ENCODE measurements around the gene PLCG1. TPM values are rescaled to one million over a fixed set of nuclear protein-coding genes. Genes with fewer than 3 reads are reported as not detected.

PLCG1 gene
- total RNA-seq, 1 experiment from 2014 or later: 45.6 TPM

DNA sequence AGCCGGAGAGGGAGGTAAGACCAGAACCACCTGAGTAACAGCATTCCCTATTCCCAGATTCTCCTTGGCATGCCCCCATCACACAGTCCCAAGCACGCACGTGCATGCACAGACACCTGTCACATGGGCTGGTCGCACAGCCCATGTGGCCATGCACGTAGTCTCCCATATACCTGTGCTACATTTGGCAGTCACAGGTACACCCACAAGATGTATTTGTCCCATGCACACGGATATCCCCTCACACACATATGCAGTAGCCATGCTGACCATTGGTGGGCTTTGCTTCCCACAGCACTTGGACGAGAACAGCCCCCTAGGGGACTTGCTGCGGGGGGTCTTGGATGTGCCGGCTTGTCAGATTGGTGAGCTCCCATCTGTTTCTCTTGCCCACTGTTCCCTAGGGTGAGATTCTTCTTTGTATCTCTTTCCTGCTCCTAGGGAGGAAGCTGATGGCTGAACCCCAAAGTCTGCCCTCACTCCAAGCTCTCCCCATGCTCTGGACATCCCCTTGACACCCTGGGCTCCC, 31.9 kb downstream of the PLCG1 start:
- BruUV-seq (replicated peaks): no TSS peak
- Histone ChIP-seq H3K4me2 (ENCODE audit: low read length) (no peak overlapping the region), H3K36me3 (ENCODE audit: control insufficient read depth in 1 of 2, insufficient read depth in 2 of 2, low read length in 2 of 2) (peaks cover 4 to 39% of the 10 kb centered on the region in 2 experiments), H4K20me1 (ENCODE audit: insufficient read depth) (no peaks in the 10 kb centered on the region), H3K9me3 (ENCODE audit: control insufficient read depth in 1 of 2, insufficient read depth in 1 of 2, low read depth in 1 of 2, low read length in 2 of 2) (no peaks in the 10 kb centered on the region), H3K9me2 (ENCODE audit: insufficient read depth) (no peaks in the 10 kb centered on the region), H3K9ac (ENCODE audit: low read length) (no peak overlapping the region), H3K79me2 (ENCODE audit: insufficient read depth, low read length) (no peaks in the 10 kb centered on the region), H3K27me3 (ENCODE audit: insufficient read depth, low read length) (no peaks in the 10 kb centered on the region), H3K4me3 (replicated peaks in 1 of 2; ENCODE audit: low read depth in 1 of 2, low read length in 2 of 2) (no peak overlapping the region), H2AFZ (ENCODE audit: low read depth, low read length, poor library complexity, severe bottlenecking) (no peak overlapping the region), H3K4me1 (ENCODE audit: control insufficient read depth in 1 of 2, insufficient read depth in 2 of 2, low read length in 2 of 2) (no peaks in the 10 kb centered on the region), H3K27ac (ENCODE audit: low read depth, low read length) (no peak overlapping the region)
- ChIA-PET RAD21 (ENCODE audit: low non-redundant PET in 1 of 2, low total read pairs in 2 of 2, uncharacterized antibody in 2 of 2, unreplicated experiment in 2 of 2) (no interaction called here), CTCF (interaction anchor here (4.8 kb wide), 1 partner anchor 170 kb away, joined by 83 read pairs; the partner anchor contains the start of gene LPIN3), POLR2A (no interaction called here)
- ATAC-seq (no peak), DNase-seq (ENCODE audit: low read depth, low spot score) (no peak)
- TF ChIP-seq ELF1 (IDR thresholded peaks at IDR 0.05; ENCODE audit: borderline replicate concordance, low read depth) (no peak), EGR1 (IDR thresholded peaks at IDR 0.05; ENCODE audit: low read depth) (no peak), YY1 (IDR thresholded peaks at IDR 0.05; ENCODE audit: extremely low read depth, insufficient replicate concordance, low read depth, low read length) (no peak), CBX3 (IDR thresholded peaks at IDR 0.05; ENCODE audit: low read depth) (no peak), POLR2AphosphoS5 (IDR thresholded peaks at IDR 0.05; ENCODE audit: low read depth, low read length) (no peak), SRF (IDR thresholded peaks at IDR 0.05; ENCODE audit: low read depth) (no peak)
- TF ChIP-seq, protein P1, sequence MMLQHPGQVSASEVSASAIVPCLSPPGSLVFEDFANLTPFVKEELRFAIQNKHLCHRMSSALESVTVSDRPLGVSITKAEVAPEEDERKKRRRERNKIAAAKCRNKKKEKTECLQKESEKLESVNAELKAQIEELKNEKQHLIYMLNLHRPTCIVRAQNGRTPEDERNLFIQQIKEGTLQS (IDR thresholded peaks at IDR 0.05): no peak
- TF ChIP-seq, protein P2, sequence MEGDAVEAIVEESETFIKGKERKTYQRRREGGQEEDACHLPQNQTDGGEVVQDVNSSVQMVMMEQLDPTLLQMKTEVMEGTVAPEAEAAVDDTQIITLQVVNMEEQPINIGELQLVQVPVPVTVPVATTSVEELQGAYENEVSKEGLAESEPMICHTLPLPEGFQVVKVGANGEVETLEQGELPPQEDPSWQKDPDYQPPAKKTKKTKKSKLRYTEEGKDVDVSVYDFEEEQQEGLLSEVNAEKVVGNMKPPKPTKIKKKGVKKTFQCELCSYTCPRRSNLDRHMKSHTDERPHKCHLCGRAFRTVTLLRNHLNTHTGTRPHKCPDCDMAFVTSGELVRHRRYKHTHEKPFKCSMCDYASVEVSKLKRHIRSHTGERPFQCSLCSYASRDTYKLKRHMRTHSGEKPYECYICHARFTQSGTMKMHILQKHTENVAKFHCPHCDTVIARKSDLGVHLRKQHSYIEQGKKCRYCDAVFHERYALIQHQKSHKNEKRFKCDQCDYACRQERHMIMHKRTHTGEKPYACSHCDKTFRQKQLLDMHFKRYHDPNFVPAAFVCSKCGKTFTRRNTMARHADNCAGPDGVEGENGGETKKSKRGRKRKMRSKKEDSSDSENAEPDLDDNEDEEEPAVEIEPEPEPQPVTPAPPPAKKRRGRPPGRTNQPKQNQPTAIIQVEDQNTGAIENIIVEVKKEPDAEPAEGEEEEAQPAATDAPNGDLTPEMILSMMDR (IDR thresholded peaks at IDR 0.05 in 2 of 3, conservative IDR thresholded peaks at IDR 0.05 in 1 of 3; ENCODE audit: borderline replicate concordance in 1 of 3, insufficient read depth in 1 of 3, low read depth in 2 of 3, low read length in 2 of 3): no peak
- intact Hi-C loops (cut with micrococcal nuclease): no loop called here
